HG03575 (cell line): Measurements from ENCODE around the gene CABLES1.
"Not testable (repeated sequence)": the region's sequence is repeated elsewhere in the genome, so short reads cannot be mapped to it uniquely, and the experiment has no call there.

Experiments
- ATAC-seq: cut with Tn5 transposase; IDR thresholded peaks from one replicate; pipeline ENCODE4 v1.9.1; 2021; ENCODE audit not compliant: unreplicated experiment, insufficient number of reproducible peaks, low FRiP score; ENCODE audit errors: extremely low read depth

Gene CABLES1

DNA sequence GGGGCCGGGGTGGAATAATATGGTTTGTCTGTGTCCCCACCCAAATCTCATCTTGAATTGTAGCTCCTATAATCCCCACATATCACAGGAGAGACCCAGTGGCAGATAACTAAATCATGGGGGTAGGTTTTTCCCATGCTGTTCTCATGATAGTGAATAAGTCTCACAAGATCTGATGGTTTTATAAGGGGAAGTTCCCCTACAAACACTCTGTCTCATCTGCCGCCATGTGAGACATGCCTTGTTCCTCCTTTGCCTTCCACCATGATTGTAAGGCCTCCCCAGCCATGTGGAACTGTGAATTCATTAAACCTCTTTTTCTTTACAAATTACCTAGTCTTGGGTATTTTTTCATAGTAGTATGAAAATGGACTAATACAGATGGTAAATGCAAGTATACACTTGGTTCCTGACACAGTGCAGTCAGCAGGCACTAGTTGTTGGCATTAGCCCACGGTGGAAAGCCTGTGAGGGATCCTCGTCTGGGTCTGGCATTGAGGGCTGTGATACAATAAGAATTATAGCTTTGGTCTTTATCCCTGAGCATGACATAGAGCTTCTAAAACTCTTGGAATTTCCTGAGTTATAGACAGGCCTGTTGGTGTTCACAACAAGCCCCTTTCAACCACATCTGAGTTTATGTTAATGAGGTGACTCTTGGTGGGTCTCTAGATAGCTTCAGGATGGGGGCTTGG is 135.8 kb downstream of the CABLES1 start:
- no peak for ATAC-seq

DNA sequence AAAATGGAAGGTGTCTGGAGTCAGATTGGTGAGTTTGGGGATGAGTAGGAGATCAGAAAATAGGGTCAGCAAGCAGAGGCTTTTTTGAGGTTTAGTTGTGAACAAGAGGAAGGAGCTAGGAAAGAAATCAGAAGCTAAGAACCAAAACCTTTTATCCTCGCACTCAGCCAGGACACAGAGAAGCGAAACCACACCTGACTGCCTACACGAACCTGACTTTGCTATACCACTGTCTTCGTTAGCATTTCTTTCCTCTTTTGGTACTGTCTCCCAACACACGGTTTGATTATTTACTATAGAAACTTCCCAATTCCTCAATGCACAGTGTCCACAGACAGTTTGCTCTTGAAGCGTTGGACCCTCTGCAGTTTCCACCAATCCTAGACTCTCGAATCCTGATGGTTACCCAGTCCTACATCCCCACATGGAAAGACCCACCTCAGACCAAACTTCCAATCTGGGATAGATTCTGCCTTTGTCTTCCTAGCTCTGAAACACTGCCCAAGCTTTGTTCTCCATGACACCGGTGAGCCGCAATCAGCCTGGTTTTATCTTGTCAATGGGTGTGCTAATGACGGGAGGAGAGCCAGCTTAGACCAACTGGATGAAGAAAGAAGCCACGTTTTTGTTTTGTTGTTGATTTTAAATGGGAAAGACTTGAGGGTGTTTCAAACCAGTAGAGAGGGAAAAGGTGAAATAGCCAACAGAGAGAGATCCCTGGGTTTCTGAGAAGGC is 137.4 kb downstream of the CABLES1 start:
- no peak for ATAC-seq

DNA sequence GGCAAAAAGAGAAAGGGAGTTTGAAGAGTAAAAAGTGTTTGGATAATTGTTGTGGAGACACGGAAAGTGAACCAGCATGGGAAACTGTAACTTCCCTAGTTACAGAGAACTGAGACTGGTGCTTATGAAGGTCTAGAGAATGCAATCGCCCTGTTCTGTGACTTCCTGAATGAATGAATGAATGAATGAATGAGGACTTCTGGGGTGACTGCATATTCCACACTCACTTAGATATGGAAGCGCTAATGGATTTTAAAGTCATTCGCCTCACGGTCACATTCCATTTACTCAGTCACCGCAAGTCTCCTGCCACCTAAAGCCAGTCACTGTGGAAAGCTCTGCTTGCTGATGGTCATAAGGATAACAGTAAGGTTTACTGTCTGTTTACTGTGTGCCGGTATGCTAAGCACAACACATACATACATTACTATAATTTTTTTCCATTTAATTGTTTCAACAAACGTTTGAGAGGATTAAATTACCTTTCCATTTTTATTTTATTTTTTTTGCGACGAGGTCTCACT is 138.2 kb downstream of the CABLES1 start:
- no peak for ATAC-seq

DNA sequence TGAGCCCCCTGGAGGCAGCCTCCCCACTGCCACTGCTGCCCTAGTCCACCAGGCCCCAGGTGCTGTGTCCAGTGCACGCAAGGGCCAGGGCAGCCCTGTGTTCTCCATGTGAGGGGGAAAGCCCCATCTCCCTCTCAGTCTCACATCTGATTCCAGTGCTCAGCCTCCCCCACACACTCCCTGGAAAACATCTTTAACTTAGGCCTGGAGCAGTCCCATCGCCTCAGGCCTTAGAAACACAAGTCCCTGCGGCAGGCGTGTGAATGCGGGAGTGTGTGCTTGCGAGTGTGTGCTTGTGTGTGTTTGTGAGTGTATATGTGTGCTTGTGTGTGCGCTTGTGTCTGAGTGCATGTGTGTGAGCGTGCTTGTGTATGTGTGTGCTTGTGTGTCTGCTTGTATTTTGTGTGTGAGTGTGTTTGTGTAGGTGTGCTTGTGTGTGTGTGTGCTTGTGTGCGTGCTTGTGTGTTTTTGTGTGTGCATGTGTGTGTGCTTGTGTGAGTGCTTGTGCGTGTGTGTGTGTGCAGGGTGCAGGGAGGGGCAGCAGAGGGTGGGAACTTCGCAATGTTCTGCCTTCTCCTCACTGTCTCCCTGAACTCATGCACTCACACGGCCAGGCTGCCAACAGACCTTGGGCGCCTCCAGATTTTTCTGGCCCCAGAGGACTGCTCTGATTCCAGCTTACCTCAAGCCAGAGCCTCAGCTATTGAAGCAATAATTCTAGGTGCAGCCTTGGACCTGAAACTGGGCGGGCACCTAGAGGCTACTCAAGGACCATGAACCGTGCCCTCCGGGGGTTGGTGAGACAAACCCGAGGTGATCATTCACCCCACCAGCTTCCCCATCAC is 139.6 kb downstream of the CABLES1 start:
- ATAC-seq: no peak

DNA sequence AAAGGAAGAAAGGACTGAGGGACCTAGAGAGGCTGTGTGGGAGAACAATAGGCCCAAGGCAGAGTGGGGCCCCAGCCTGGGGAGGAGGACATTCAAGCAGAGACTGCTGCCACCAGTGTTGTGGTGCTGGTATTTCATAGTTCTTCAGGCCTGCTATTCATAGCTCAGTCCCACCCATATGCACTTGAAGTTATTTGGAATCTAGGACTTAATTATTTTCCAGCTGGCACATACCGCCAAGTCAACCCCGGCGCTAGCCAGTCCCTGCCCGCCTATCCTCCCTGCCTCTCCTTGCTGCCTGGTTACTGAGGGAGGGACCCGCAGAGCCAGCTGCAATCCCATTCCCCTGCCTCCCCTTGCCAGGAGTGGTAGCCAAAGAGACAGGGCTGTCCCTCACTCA is 141.2 kb downstream of the CABLES1 start:
- ATAC-seq: no peak

DNA sequence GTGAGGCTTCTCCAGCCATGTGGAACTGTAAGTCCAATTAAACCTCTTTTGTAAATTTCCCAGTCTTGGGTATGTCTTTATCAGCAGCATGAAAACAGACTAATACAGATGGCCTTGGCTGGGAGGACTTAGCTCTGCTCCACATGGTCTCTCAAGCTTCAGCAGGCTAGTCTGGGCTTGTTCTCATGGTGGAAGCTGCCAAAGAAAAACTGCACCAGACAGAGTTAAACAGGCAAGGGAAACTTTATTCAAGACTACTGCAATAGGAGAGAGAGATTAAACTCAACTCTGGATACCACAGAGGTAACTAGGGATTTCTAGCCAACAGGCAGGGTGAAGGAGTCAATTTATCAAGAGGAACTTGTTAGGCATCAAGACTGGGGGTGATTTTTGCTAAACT is 142.1 kb downstream of the CABLES1 start:
- no peak for ATAC-seq

DNA sequence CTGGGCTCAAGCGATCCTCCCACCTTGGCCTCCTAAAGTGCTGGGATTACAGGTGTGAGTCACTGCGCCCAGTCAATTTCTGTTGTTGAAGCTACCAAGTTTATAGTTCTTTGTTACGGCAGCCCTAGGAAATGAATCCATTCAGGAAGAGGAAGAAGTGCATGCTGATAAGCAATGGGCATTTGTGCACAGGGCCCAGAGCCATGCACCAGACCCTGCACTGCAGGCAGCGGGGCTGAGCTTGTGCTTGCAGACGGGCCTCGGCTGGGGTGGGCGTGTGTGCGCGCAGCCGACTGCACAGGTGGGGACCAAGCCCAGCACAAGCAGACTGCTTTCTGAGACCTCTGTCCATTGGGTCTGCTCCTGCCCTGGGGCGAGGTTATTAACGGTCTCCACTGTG is 144.6 kb downstream of the CABLES1 start:
- no peak for ATAC-seq

DNA sequence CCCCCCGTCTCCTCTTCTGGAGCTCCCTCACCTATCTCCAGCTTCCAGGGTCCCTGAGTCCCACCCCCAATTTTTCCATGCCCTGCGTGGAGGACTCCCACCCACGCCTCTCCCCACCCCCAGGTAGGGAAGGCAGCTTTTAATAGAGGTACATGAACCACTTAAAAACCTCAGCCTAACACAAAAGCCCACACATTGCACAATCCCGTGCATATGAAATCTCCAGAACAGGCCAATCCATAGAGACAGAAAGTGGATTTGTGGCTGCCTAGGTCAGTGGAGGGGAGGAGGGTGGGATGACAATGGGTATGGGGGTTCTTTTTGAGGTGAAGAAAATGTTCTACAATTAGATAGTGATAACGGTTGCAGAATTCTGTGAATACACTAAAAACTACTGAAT is 145.6 kb downstream of the CABLES1 start:
- no peak for ATAC-seq

DNA sequence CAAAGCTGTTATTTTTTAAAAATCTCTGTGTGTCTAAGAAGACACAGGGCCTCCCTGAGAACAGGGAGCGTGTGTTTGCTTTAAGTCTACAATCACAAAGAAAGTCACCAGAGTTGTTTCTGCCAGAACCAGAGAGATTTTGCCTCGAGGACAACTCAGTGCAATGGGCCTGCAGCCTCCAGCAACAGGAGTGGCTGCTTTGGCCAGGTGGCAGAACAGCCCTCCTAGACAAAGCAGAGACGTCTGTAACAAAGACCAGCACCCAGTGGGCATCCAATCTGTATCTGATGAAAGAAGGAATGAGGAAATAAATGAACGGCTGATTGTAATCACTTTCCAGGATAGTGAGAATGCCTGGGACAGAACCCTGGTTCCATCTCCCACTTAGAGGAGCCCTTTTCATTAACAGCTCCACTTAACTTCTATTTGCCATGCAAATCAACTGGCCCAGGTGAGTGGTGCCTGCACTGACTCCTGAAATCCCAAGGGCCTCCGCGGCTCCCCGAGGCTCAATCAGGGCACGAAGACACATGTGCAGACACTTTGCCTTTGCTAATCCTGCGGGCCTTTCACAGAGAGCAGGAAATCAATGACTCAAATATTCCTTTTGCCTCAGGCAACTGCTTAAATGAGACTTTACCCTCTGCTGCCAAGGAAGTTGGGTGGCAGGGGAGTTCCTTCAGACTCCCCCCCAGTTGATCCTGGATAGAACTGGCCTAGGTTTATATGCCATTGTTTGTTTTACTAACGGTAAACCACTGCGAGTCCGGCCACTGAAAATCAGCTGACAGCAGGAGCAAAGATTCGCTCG is 146.5 kb downstream of the CABLES1 start:
- ATAC-seq: no peak

DNA sequence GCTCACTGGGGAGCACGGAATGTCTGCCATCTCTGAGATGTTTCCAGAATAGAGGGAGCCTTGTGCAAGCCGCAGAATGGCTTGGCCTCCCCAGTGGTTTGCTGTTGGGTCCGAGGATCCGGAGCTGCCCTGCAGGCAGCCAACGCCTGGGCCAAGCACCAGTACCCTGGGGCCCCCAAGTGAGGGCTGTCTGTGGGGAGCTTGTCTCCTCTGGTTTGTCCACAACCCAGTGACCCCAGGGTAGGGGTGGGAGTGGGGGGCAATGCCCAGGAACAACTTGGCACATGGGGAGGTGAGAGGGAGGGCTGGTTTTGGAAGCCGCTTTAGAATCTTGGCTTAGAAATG is 147.1 kb downstream of the CABLES1 start:
- no peak for ATAC-seq

DNA sequence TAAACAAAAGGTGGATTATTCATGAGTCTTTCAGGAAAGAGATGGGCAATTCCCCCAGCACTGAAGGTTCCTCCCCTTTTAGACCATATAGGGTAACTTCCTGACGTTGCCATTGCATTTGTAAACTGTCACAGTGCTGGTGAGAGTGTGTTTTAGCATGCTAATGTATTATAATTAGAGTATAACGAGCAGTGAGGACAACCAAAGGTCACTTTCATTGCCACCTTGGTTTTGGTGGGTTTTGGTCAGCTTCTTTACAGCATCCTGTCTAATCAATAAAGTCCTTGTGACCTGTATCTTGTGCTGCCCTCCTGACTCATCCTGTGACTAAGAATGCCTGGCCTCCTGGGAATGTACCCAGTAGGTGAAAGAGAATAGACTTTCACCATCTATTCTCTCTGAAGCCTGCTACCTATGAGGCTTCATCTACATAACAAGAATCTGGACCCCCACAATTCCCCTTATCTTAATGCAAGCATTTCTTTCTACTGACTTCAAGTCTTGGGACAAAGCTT is 148.7 kb downstream of the CABLES1 start:
- peak; percentile 65 for ATAC-seq

DNA sequence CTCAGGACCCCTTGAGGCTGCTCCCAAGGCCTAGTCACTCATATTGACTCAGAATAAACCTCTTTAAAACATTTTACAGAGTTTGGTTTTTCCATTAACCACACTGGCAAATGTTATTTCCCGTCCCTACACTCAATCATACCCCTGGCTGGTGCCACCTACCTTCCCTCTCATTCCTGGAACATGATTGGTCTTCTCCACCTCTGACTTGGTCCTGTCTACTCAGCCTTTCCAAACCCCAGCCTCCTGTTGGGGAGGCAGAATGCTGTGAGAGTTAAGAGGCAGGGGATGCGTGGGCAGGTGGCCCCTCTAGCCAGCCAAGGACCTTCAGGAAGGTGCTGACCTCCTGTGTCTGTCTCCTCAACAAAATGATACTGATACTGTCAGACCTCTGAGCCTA is 149.3 kb downstream of the CABLES1 start:
- ATAC-seq: no peak

DNA sequence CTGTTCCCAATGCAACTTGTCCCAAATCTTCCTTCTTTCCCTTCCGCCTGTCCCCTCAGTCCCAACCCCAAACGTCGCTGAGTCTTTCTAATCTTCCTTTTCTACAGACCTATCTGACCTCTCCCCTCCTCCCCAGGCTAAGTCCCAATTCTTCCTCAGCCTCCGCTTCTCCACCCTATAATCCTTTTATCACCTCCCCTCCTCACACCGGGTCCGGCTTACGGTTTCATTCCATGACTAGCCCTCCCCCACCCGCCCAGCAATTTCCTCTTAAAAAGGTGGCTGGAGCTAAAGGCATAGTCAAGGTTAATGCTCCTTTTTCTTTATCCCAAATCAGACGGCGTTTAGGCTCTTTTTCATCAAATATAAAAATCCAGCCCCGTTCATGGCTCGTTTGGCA is 150.3 kb downstream of the CABLES1 start:
- ATAC-seq: not testable (repeated sequence)

DNA sequence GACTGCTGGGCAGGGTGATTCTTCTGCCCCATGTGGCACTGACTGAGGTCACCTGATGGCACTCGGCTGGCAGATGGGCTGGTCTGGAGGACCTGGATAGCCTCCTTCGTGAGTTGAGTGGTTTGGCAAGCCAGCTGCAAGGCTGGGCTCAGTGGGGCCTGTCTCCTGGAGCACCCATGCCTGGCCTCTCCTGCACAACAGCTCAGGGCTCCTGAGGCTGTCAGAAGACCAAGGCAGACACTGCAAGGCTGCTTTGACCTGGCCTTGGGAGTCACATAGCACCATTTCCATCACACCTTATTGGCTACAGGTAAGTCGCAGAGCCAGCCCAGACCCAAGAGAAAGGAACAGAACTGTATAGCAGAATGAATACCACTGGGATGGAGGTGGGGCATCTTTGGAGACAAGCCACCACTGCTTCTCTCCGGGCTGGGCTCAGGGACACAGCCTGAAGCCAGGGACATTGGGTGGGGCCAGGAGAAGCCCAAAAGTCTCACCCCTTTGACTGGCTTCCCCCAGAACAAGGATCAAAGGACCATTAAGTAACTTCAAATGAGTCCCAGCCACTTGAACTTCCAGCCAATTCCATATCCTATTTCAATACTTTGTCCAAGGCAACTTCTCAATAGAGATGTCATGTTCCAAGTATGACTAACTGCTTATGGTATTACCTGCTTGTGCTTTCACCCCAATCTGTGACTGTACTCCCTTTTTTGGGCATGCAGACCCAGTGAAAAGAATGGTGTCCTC is 156.3 kb downstream of the CABLES1 start:
- ATAC-seq: no peak

DNA sequence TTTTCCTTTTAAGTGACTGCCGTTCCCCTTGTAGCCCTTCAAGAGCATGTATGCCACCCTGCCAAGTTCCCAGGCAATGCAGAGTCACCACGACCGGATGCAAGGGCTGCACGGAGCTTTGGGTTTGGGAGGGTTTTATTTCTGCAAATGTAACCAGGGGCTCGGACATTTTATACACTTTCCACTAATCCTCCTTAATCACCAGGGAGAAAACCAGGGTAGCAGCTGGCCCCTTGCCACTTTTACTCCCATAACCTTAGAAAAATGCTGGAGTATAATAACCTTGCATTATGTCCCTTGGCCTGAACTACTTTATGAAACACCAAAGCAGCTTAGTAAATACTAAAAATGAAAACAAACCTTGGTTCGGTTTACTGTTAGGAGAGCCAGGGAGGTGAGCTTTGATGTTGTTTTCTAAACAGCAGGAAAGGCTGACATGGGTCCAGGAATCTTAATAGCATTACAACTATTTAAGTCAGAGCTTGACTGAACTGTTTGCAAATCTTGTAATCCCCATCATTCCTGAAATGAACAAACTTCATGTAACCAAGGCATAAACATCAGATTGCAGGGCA is 165.0 kb downstream of the CABLES1 start:
- ATAC-seq: no peak

DNA sequence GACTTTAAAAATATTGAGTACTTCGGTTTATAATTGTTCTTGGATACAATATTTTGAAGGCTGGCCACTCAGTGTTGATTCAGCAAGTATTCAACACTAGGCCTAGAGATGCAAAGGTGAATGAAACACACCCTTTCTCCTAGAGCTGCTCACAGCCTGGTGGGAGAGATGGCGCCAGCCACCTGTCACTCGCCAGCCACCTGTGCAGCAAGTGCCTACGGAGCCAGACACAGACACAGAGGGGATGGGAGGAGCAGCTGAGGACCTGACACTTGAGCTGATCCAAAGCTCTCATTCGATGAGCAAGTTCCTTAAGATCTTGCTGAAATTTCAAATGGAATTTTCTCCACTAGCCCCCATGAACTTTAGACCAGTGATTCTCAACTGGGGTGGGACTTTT is 166.7 kb downstream of the CABLES1 start:
- ATAC-seq: no peak

DNA sequence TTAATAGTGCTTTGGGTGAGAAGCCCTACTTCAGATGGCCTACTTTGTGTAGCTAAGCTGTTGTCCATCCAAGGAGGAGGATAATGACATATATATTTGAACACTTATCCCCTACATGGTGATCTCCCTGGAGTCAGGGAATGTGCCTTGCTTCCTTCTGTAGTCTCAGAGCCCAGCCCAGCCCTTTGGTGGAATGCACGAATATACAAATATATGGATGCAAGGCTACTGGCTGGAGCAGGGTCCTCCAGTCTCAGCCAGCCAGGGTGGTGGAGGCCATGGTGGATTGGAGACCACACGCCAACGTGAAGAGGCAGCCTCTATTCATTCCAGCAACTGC is 167.2 kb downstream of the CABLES1 start:
- ATAC-seq: no peak
